CD4-positive, alpha-beta T cell treated with Interleukin-21 for 1 hour (primary cell): ENCODE data around the gene UBE3B.

ENCODE experiments used
- DNase-seq: peaks from one replicate; pipeline ENCODE4 v3.0.0-alpha.2; 2020

Gene UBE3B

DNA sequence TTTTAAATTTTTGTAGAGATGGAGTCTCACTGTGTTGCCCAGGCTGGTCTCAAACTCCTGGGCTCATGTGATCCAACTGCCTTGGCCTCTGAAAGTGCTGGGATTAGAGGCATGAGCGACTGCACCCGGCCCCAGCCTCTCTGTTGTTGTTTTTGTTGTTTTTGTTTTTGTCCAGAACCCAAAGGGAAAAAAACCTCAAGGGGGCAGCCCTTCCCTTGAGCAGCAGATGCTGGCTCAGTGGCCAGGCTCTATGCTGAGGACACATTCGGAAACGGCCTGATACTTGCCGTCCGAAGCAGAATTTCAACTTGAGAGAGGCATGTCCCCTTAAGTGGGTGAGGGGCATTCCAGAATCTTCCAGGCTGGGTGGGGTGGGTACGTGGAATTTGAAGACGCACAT, 102.8 kb downstream of the UBE3B start:
- no peak for DNase-seq

DNA sequence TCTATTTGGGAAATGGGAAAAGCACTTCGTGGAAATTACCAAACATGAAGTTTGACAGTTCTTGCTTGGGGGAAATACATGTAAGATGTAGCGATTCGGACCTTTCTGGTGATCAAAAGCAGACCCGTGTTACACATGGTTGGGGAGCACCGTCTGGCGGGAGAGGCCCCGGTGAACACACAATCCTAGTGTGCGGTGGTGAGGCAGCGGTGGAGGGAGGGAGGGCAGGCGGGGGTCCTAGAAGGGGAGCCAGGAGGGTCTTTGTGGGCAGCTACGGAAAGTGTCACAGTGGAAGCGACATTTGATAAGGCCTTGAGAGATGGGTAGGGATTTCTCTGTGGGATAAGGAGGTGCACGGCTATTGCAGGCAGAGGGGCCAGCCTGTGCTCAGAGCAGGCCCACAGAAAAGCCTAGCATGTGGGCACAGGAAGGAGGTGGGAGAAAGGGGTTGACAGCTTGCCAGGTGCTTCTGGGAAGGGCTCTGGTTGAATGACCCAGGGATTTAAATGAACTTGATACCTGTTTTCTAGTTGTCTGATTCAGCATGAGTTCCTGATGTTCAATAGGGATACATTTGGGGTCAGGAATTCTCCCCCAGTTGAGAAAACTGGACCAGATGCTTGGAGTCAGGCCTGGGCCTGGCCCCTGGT, 103.4 kb downstream of the UBE3B start:
- DNase-seq: no peak

DNA sequence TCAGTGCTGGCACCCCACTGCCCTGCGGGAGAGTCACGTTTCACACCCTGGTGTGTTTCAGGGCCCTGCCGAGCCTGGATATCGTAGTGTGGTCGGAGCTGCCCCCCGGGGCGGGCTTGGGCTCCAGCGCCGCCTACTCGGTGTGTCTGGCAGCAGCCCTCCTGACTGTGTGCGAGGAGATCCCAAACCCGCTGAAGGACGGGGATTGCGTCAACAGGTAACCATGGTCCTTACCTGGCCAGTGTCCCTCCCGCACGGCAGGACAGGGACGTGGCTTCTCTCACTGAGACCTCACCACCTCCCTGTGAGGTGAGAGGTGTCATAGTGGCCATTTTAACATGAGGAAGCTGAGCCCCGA, 103.9 kb downstream of the UBE3B start:
- DNase-seq: no peak

DNA sequence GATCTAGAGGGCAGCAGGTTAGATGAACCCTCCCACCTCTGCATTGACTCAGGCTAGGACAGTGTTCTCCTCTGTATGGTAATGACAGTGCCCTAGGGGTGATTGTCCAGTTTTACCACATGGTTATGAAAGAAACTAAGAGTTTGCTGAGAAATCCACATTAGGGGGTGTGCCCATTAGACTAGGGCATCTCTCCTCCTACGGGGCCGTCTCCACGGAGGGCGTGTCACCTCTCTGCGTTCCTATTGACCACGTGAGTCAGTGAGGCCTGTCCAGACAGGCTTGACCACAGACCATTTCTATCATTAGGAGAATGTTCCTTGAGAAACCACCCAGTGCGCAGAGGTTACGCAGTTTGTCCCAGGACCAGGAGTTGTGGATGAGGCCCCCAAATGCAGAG, 104.4 kb downstream of the UBE3B start:
- no peak for DNase-seq

DNA sequence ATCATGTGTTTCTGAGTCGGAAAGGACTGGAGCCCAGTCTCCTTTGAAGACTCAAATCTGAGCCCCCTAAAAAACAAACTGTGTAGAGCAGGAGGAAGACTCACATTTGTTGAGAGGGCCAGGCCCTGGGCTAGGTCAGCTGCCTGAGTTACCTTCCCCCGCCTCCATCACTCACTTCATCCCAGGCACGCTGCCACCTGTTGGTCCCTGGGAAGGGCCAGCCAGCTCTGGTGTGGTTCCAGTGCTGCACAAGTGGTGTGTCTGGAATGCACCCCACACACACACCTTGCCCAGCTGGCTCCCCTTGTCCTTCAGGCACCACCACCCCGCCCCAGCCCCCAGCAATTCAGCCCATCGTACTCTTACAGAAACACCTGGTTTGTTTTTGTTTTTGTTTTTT, 105.2 kb downstream of the UBE3B start:
- no peak for DNase-seq

DNA sequence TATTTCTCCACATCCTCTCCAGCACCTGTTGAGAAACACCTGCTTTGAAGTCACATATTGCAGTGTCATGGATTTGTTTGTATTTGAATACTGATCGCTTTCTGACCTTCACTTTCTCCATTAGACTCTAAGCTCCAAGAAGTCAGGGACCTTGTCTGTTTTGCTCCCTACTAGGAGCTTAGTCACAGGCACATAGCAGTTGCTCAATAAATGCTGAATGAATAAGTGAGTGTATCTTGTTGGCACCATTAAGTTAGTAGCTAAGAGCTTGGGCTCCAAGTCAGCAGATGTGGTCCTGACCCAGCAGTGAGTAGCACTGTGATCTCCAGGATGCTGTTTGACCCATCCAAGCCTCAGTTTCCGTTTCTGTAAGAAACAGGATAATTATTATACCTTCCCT, 106.3 kb downstream of the UBE3B start:
- no peak for DNase-seq
